ENCODE data around the gene CADM1. TPM values are rescaled to one million over a fixed set of nuclear protein-coding genes. Genes with fewer than 3 reads are reported as not detected.

Gene CADM1
- total RNA-seq, 1 experiment from 2014 or later = 0.79 TPM

- ChIA-PET RAD21 (ENCODE audit: low non-redundant PET in 1 of 2, low total read pairs in 2 of 2, uncharacterized antibody in 2 of 2, unreplicated experiment in 2 of 2) (no interaction called here), CTCF (no interaction called here), POLR2A (no interaction called here)
- no peak for TF ChIP-seq SRF (IDR thresholded peaks at IDR 0.05; ENCODE audit: low read depth)
- TF ChIP-seq CBX3 (IDR thresholded peaks at IDR 0.05; ENCODE audit: low read depth) = no peak
- TF ChIP-seq EGR1 (IDR thresholded peaks at IDR 0.05; ENCODE audit: low read depth) = no peak
- no peak for TF ChIP-seq ATF3 (IDR thresholded peaks at IDR 0.05)
- Histone ChIP-seq H3K9ac (ENCODE audit: low read length) (no peak overlapping the region), H3K9me3 (ENCODE audit: control insufficient read depth in 1 of 2, insufficient read depth in 1 of 2, low read depth in 1 of 2, low read length in 2 of 2) (peaks cover 0 to 14% of the 10 kb centered on the region in 2 experiments; a peak in 2 of 4 replicates), H3K4me2 (ENCODE audit: low read length) (no peak overlapping the region), H3K27ac (ENCODE audit: low read depth, low read length) (no peak overlapping the region), H3K36me3 (ENCODE audit: control insufficient read depth in 1 of 2, insufficient read depth in 2 of 2, low read length in 2 of 2) (no peaks in the 10 kb centered on the region), H3K79me2 (ENCODE audit: insufficient read depth, low read length) (no peaks in the 10 kb centered on the region), H2AFZ (ENCODE audit: low read depth, low read length, poor library complexity, severe bottlenecking) (no peak overlapping the region), H3K4me1 (ENCODE audit: control insufficient read depth in 1 of 2, insufficient read depth in 2 of 2, low read length in 2 of 2) (no peaks in the 10 kb centered on the region), H3K9me2 (ENCODE audit: insufficient read depth) (no peaks in the 10 kb centered on the region), H3K4me3 (replicated peaks in 1 of 2; ENCODE audit: low read depth in 1 of 2, low read length in 2 of 2) (no peak overlapping the region), H3K27me3 (ENCODE audit: insufficient read depth, low read length) (no peaks in the 10 kb centered on the region), H4K20me1 (ENCODE audit: insufficient read depth) (no peaks in the 10 kb centered on the region)
- ATAC-seq = no peak
- BruUV-seq (replicated peaks) = no TSS peak
- intact Hi-C loops (cut with micrococcal nuclease) = no loop called here
- no peak for DNase-seq (ENCODE audit: low read depth, low spot score)
These were observed 83.7 kb downstream of the CADM1 start for GRCh38 chr11:115420505-115420904.

GRCh38 chr11:115418626-115419025 is 85.6 kb downstream of the CADM1 start:
- no TSS peak for BruUV-seq (replicated peaks)
- Histone ChIP-seq H3K9me2 (ENCODE audit: insufficient read depth) (no peaks in the 10 kb centered on the region), H3K27ac (ENCODE audit: low read depth, low read length) (no peak overlapping the region), H3K4me1 (ENCODE audit: control insufficient read depth in 1 of 2, insufficient read depth in 2 of 2, low read length in 2 of 2) (no peaks in the 10 kb centered on the region), H3K4me2 (ENCODE audit: low read length) (no peak overlapping the region), H3K79me2 (ENCODE audit: insufficient read depth, low read length) (no peaks in the 10 kb centered on the region), H3K9me3 (ENCODE audit: control insufficient read depth in 1 of 2, insufficient read depth in 1 of 2, low read depth in 1 of 2, low read length in 2 of 2) (peaks cover 0 to 10% of the 10 kb centered on the region in 2 experiments; a peak in 1 of 4 replicates), H3K4me3 (replicated peaks in 1 of 2; ENCODE audit: low read depth in 1 of 2, low read length in 2 of 2) (no peak overlapping the region), H2AFZ (ENCODE audit: low read depth, low read length, poor library complexity, severe bottlenecking) (no peak overlapping the region), H4K20me1 (ENCODE audit: insufficient read depth) (no peaks in the 10 kb centered on the region), H3K27me3 (ENCODE audit: insufficient read depth, low read length) (no peaks in the 10 kb centered on the region), H3K36me3 (ENCODE audit: control insufficient read depth in 1 of 2, insufficient read depth in 2 of 2, low read length in 2 of 2) (no peaks in the 10 kb centered on the region), H3K9ac (ENCODE audit: low read length) (no peak overlapping the region)
- no peak for TF ChIP-seq REST (IDR thresholded peaks at IDR 0.05; ENCODE audit: low read depth)
- no peak for TF ChIP-seq CEBPB (IDR thresholded peaks at IDR 0.05; ENCODE audit: low read depth)
- TF ChIP-seq ELF1 (IDR thresholded peaks at IDR 0.05; ENCODE audit: borderline replicate concordance, low read depth) = no peak
- no peak for TF ChIP-seq YY1 (IDR thresholded peaks at IDR 0.05; ENCODE audit: extremely low read depth, insufficient replicate concordance, low read depth, low read length)
- TF ChIP-seq ZFX (IDR thresholded peaks at IDR 0.05) = no peak
- no peak for TF ChIP-seq ATF3 (IDR thresholded peaks at IDR 0.05)
- no peak for TF ChIP-seq SP1 (IDR thresholded peaks at IDR 0.05; ENCODE audit: low read depth)
- DNase-seq (ENCODE audit: low read depth, low spot score) (no peak), ATAC-seq (no peak)
- CTCF ChIA-PET = no interaction called here
- POLR2A ChIA-PET = no interaction called here
- intact Hi-C loops (cut with micrococcal nuclease) = no loop called here
- RAD21 ChIA-PET (ENCODE audit: low non-redundant PET in 1 of 2, low total read pairs in 2 of 2, uncharacterized antibody in 2 of 2, unreplicated experiment in 2 of 2) = no interaction called here

Measured in HCT116 (cell line).